Activated naive CD8-positive, alpha-beta T cell treated with anti-CD3 and anti-CD28 coated beads, Interleukin-2, amount 10 ng/mL, durations not matched to agents 7 days and 5 days (primary cell): ENCODE results near the gene HPGDS. TPM values are rescaled to one million over a fixed set of nuclear protein-coding genes. Genes with fewer than 3 reads are reported as not detected.
"Not testable (repeated sequence)": the region's sequence is repeated elsewhere in the genome, so short reads cannot be mapped to it uniquely, and the experiment has no call there.

Experiments used
- ATAC-seq: fragments of 150-1000 bp; cut with Tn5 transposase; one replicate; pipeline ENCODE4 v1.10.0; 2021; ENCODE audit warnings: low read depth, moderate library complexity
- POLR2A ChIA-PET: fragments of 350-600 bp; sonication (Branson Sonifier 250); formaldehyde crosslinking; loops from one replicate; lab custom pipeline; 2021; ENCODE audit warnings: antibody characterized with exemption; lab: Charles Lee
- DNase-seq: peaks from one replicate; pipeline ENCODE4 v3.0.0; 2021
- H3K27ac Mint-ChIP-seq: one replicate; pipeline ENCODE4 v1.8.0; 2022; ENCODE audit warnings: mild to moderate bottlenecking, mixed read lengths
- H3K27me3 Mint-ChIP-seq: one replicate; pipeline ENCODE4 v1.8.0; 2022; ENCODE audit warnings: mild to moderate bottlenecking, moderate library complexity, mixed read lengths
- H3K36me3 Mint-ChIP-seq: one replicate; pipeline ENCODE4 v1.8.0; 2021; ENCODE audit warnings: mild to moderate bottlenecking, mixed read lengths
- H3K4me1 Mint-ChIP-seq: one replicate; pipeline ENCODE4 v1.8.0; 2021; ENCODE audit warnings: mixed read lengths
- H3K4me3 Mint-ChIP-seq: one replicate; pipeline ENCODE4 v1.8.0; 2022; ENCODE audit warnings: mild to moderate bottlenecking, moderate library complexity, mixed read lengths
- H3K9me3 Mint-ChIP-seq: one replicate; pipeline ENCODE4 v1.8.0; 2021; ENCODE audit warnings: mixed read lengths
- total RNA-seq, 2 experiments: library from RNA; stranded (reverse); gene quantifications; one replicate each; pipeline ENCODE4 v1.2.3, GENCODE V29; 2021

The HPGDS gene
- total RNA-seq, 2 experiments from 2014 or later = not detected

GRCh38 chr4:94351319-94351718, 8.7 kb upstream of the HPGDS start:
- peaks cover 13% of the 10 kb centered on the region for H3K4me1 Mint-ChIP-seq
- no peak for ATAC-seq
- no peaks in the 10 kb centered on the region for H3K9me3 Mint-ChIP-seq
- H3K27me3 Mint-ChIP-seq = peaks cover 18% of the 10 kb centered on the region
- no peak overlapping the region for H3K4me3 Mint-ChIP-seq
- H3K36me3 Mint-ChIP-seq = no peaks in the 10 kb centered on the region
- POLR2A ChIA-PET = no interaction called here
- no peak for DNase-seq
- H3K27ac Mint-ChIP-seq = no peak overlapping the region

- Mint-ChIP-seq H3K4me3 (no peak overlapping the region), H3K36me3 (no peaks in the 10 kb centered on the region), H3K9me3 (no peaks in the 10 kb centered on the region), H3K27me3 (peaks cover 18% of the 10 kb centered on the region), H3K27ac (no peak overlapping the region), H3K4me1 (peaks cover 13% of the 10 kb centered on the region)
- POLR2A ChIA-PET = no interaction called here
- ATAC-seq (no peak), DNase-seq (no peak)
Observed at GRCh38 chr4:94350095-94350494, 7.5 kb upstream of the HPGDS start.

- H3K36me3 Mint-ChIP-seq = no peaks in the 10 kb centered on the region
- H3K9me3 Mint-ChIP-seq = no peaks in the 10 kb centered on the region
- peaks cover 18% of the 10 kb centered on the region for H3K27me3 Mint-ChIP-seq
- ATAC-seq (no peak), DNase-seq (no peak)
- POLR2A ChIA-PET = no interaction called here
- H3K4me3 Mint-ChIP-seq = no peak overlapping the region
- peaks cover 16% of the 10 kb centered on the region for H3K4me1 Mint-ChIP-seq
- H3K27ac Mint-ChIP-seq = no peak overlapping the region
Observed at GRCh38 chr4:94349193-94349592, 6.6 kb upstream of the HPGDS start.

- Mint-ChIP-seq H3K27me3 (peaks cover 18% of the 10 kb centered on the region), H3K36me3 (no peaks in the 10 kb centered on the region), H3K9me3 (no peaks in the 10 kb centered on the region), H3K27ac (no peak overlapping the region), H3K4me1 (peaks cover 16% of the 10 kb centered on the region), H3K4me3 (no peak overlapping the region)
- POLR2A ChIA-PET = no interaction called here
- DNase-seq (no peak), ATAC-seq (no peak)
Observed at GRCh38 chr4:94348666-94349065, 6.0 kb upstream of the HPGDS start.

- Mint-ChIP-seq H3K36me3 (no peaks in the 10 kb centered on the region), H3K27ac (no peak overlapping the region), H3K4me3 (no peak overlapping the region), H3K9me3 (no peaks in the 10 kb centered on the region), H3K4me1 (peaks cover 15% of the 10 kb centered on the region), H3K27me3 (peaks cover 9% of the 10 kb centered on the region)
- DNase-seq (no peak), ATAC-seq (no peak)
- POLR2A ChIA-PET = no interaction called here
Observed at GRCh38 chr4:94346541-94346940, 3.9 kb upstream of the HPGDS start.

GRCh38 chr4:94345969-94346368, 3.3 kb upstream of the HPGDS start:
- Mint-ChIP-seq H3K27me3 (peaks cover 4% of the 10 kb centered on the region), H3K4me3 (no peak overlapping the region)
- POLR2A ChIA-PET = no interaction called here

GRCh38 chr4:94345266-94345665, 2.6 kb upstream of the HPGDS start:
- no peaks in the 10 kb centered on the region for H3K27me3 Mint-ChIP-seq
- ATAC-seq (no peak), DNase-seq (no peak)
- no peak overlapping the region for H3K27ac Mint-ChIP-seq
- H3K4me3 Mint-ChIP-seq = no peak overlapping the region
- peaks cover 15% of the 10 kb centered on the region for H3K4me1 Mint-ChIP-seq
- H3K9me3 Mint-ChIP-seq = no peaks in the 10 kb centered on the region
- POLR2A ChIA-PET = no interaction called here
- H3K36me3 Mint-ChIP-seq = no peaks in the 10 kb centered on the region

More at GRCh38 chr4:94345969-94346368, 3.3 kb upstream of the HPGDS start:
- DNase-seq (no peak), ATAC-seq (no peak)
- peaks cover 15% of the 10 kb centered on the region for H3K4me1 Mint-ChIP-seq
- no peaks in the 10 kb centered on the region for H3K9me3 Mint-ChIP-seq
- H3K36me3 Mint-ChIP-seq = no peaks in the 10 kb centered on the region
- no peak overlapping the region for H3K27ac Mint-ChIP-seq

GRCh38 chr4:94344457-94344856, 1.8 kb upstream of the HPGDS start:
- DNase-seq = no peak
- no peaks in the 10 kb centered on the region for H3K9me3 Mint-ChIP-seq
- H3K4me1 Mint-ChIP-seq = peaks cover 20% of the 10 kb centered on the region
- POLR2A ChIA-PET = no interaction called here
- no peak overlapping the region for H3K27ac Mint-ChIP-seq
- H3K36me3 Mint-ChIP-seq = no peaks in the 10 kb centered on the region
- no peaks in the 10 kb centered on the region for H3K27me3 Mint-ChIP-seq
- no peak for ATAC-seq
- no peak overlapping the region for H3K4me3 Mint-ChIP-seq

- no peaks in the 10 kb centered on the region for H3K36me3 Mint-ChIP-seq
- H3K27me3 Mint-ChIP-seq = no peaks in the 10 kb centered on the region
- no peak overlapping the region for H3K27ac Mint-ChIP-seq
- no peak for DNase-seq
- no peak overlapping the region for H3K4me3 Mint-ChIP-seq
- no peaks in the 10 kb centered on the region for H3K9me3 Mint-ChIP-seq
- POLR2A ChIA-PET = no interaction called here
- peaks cover 20% of the 10 kb centered on the region for H3K4me1 Mint-ChIP-seq
- no peak for ATAC-seq
Observed at GRCh38 chr4:94341481-94342370, 910 bp downstream of the HPGDS start.

GRCh38 chr4:94339779-94340178, 2.9 kb downstream of the HPGDS start:
- H3K27ac Mint-ChIP-seq = peak overlapping the region; percentile 72
- no peaks in the 10 kb centered on the region for H3K36me3 Mint-ChIP-seq
- ATAC-seq (no peak), DNase-seq (no peak)
- peaks cover 19% of the 10 kb centered on the region for H3K4me1 Mint-ChIP-seq
- H3K4me3 Mint-ChIP-seq = peak overlapping the region; percentile 54
- H3K9me3 Mint-ChIP-seq = no peaks in the 10 kb centered on the region
- no peaks in the 10 kb centered on the region for H3K27me3 Mint-ChIP-seq
- POLR2A ChIA-PET = no interaction called here

- ATAC-seq = no peak
Observed at GRCh38 chr4:94338681-94339351, 3.8 kb downstream of the HPGDS start.

GRCh38 chr4:94336791-94337190, 5.8 kb downstream of the HPGDS start:
- H3K36me3 Mint-ChIP-seq, H3K27me3 Mint-ChIP-seq, ATAC-seq, POLR2A ChIA-PET, H3K27ac Mint-ChIP-seq, H3K9me3 Mint-ChIP-seq, H3K4me1 Mint-ChIP-seq, DNase-seq, H3K4me3 Mint-ChIP-seq: not testable (repeated sequence)

More at GRCh38 chr4:94338681-94339351, 3.8 kb downstream of the HPGDS start:
- Mint-ChIP-seq H3K4me1 (peaks cover 16% of the 10 kb centered on the region), H3K4me3 (peak overlapping the region; percentile 26), H3K9me3 (no peaks in the 10 kb centered on the region), H3K36me3 (no peaks in the 10 kb centered on the region), H3K27ac (no peak overlapping the region), H3K27me3 (no peaks in the 10 kb centered on the region)
- POLR2A ChIA-PET = no interaction called here
- DNase-seq = no peak

GRCh38 chr4:94336303-94336702, 6.3 kb downstream of the HPGDS start:
- Mint-ChIP-seq H3K36me3 (no peaks in the 10 kb centered on the region), H3K4me3 (no peak overlapping the region), H3K9me3 (no peaks in the 10 kb centered on the region), H3K4me1 (peaks cover 9% of the 10 kb centered on the region), H3K27me3 (no peaks in the 10 kb centered on the region), H3K27ac (no peak overlapping the region)
- POLR2A ChIA-PET = no interaction called here
- DNase-seq = no peak
- ATAC-seq = no peak

- H3K27ac Mint-ChIP-seq = peak overlapping the region; percentile 44
- H3K9me3 Mint-ChIP-seq = no peaks in the 10 kb centered on the region
- H3K36me3 Mint-ChIP-seq = no peaks in the 10 kb centered on the region
- H3K4me3 Mint-ChIP-seq = no peak overlapping the region
- POLR2A ChIA-PET = no interaction called here
- H3K4me1 Mint-ChIP-seq = peaks cover 9% of the 10 kb centered on the region
- no peak for ATAC-seq
- DNase-seq = no peak
- H3K27me3 Mint-ChIP-seq = no peaks in the 10 kb centered on the region
Observed at GRCh38 chr4:94334962-94335361, 7.7 kb downstream of the HPGDS start.
